Measurements from ENCODE around the gene SLC2A8. TPM values are rescaled to one million over a fixed set of nuclear protein-coding genes. Genes with fewer than 3 reads are reported as not detected.

The SLC2A8 gene
- total RNA-seq, 3 donors from 2014 or later (not counting 1 experiment from before 2014, with no cell fraction given) = 21.1 to 30.6 (median 30.0) TPM

GRCh38 chr9:127370672-127371648, 26.0 kb upstream of the SLC2A8 start:
- Histone ChIP-seq H3K4me3 (ENCODE audit: low read length) (no peak overlapping the region), H3K9me3 (ENCODE audit: control insufficient read depth, insufficient read depth, low read length) (no peaks in the 10 kb centered on the region), H3K27me3 (ENCODE audit: control insufficient read depth, insufficient read depth, low read length) (peaks cover 11% of the 10 kb centered on the region), H3K4me1 (ENCODE audit: control insufficient read depth, insufficient read depth, low read length) (no peaks in the 10 kb centered on the region), H3K27ac (ENCODE audit: low read length) (no peak overlapping the region), H3K36me3 (ENCODE audit: control insufficient read depth, insufficient read depth, low read length) (no peaks in the 10 kb centered on the region)
- no peak for TF ChIP-seq CTCF (IDR thresholded peaks at IDR 0.05)
- no peak for DNase-seq
- no peaks in the 10 kb centered on the region for H3K9me3 Mint-ChIP-seq
- no peak overlapping the region for H3K27ac Mint-ChIP-seq
- H3K36me3 Mint-ChIP-seq = no peaks in the 10 kb centered on the region
- ATAC-seq = no peak
- H3K4me1 Mint-ChIP-seq = no peaks in the 10 kb centered on the region
- H3K4me3 Mint-ChIP-seq = no peak overlapping the region
- peaks cover 26 to 37% of the 10 kb centered on the region in 2 donors for H3K27me3 Mint-ChIP-seq (ENCODE audit: low read depth in 2 of 2)
- 85% methylated on average over 13 of the region's 13 CpGs for WGBS (ENCODE audit: insufficient coverage)
- intact Hi-C loops (cut with micrococcal nuclease) = no loop called here

- Mint-ChIP-seq H3K4me3 (no peak overlapping the region), H3K27ac (no peak overlapping the region), H3K9me3 (no peaks in the 10 kb centered on the region), H3K4me1 (no peaks in the 10 kb centered on the region), H3K36me3 (no peaks in the 10 kb centered on the region), H3K27me3 (ENCODE audit: low read depth in 2 of 2) (peaks cover 25 to 48% of the 10 kb centered on the region in 2 donors)
- Histone ChIP-seq H3K27me3 (ENCODE audit: control insufficient read depth, insufficient read depth, low read length) (peaks cover 13% of the 10 kb centered on the region), H3K4me3 (ENCODE audit: low read length) (no peak overlapping the region), H3K27ac (ENCODE audit: low read length) (no peak overlapping the region), H3K9me3 (ENCODE audit: control insufficient read depth, insufficient read depth, low read length) (no peaks in the 10 kb centered on the region), H3K4me1 (ENCODE audit: control insufficient read depth, insufficient read depth, low read length) (no peaks in the 10 kb centered on the region), H3K36me3 (ENCODE audit: control insufficient read depth, insufficient read depth, low read length) (no peaks in the 10 kb centered on the region)
- 97% methylated on average over 3 of the region's 3 CpGs for WGBS (ENCODE audit: insufficient coverage)
- no peak for ATAC-seq
- DNase-seq = no peak
- intact Hi-C loops (cut with micrococcal nuclease) = no loop called here
- no peak for TF ChIP-seq CTCF (IDR thresholded peaks at IDR 0.05)
Observed at GRCh38 chr9:127380479-127380878, 16.5 kb upstream of the SLC2A8 start.

- Mint-ChIP-seq H3K4me3 (no peak overlapping the region), H3K27ac (no peak overlapping the region)
Observed at GRCh38 chr9:127382541-127382940, 14.4 kb upstream of the SLC2A8 start.

More at GRCh38 chr9:127382541-127382940, 14.4 kb upstream of the SLC2A8 start:
- no peaks in the 10 kb centered on the region for H3K4me1 Mint-ChIP-seq
- H3K4me3 ChIP-seq (ENCODE audit: low read length) = no peak overlapping the region
- no peak for TF ChIP-seq CTCF (IDR thresholded peaks at IDR 0.05)
- peaks cover 2% of the 10 kb centered on the region for H3K4me1 ChIP-seq (ENCODE audit: control insufficient read depth, insufficient read depth, low read length)
- ATAC-seq (no peak), DNase-seq (no peak)
- no peak overlapping the region for H3K27ac ChIP-seq (ENCODE audit: low read length)
- no peaks in the 10 kb centered on the region for H3K9me3 ChIP-seq (ENCODE audit: control insufficient read depth, insufficient read depth, low read length)
- peaks cover 35 to 52% of the 10 kb centered on the region in 2 donors for H3K27me3 Mint-ChIP-seq (ENCODE audit: low read depth in 2 of 2)
- intact Hi-C loops (cut with micrococcal nuclease) = no loop called here
- no peaks in the 10 kb centered on the region for H3K9me3 Mint-ChIP-seq
- WGBS (ENCODE audit: insufficient coverage) = 83% methylated on average over 2 of the region's 2 CpGs
- no peaks in the 10 kb centered on the region for H3K36me3 Mint-ChIP-seq
- H3K36me3 ChIP-seq (ENCODE audit: control insufficient read depth, insufficient read depth, low read length) = no peaks in the 10 kb centered on the region
- peaks cover 27% of the 10 kb centered on the region for H3K27me3 ChIP-seq (ENCODE audit: control insufficient read depth, insufficient read depth, low read length)
